H9 (cell line): ENCODE data around the gene EDIL3. TPM values are rescaled to one million over a fixed set of nuclear protein-coding genes. Genes with fewer than 3 reads are reported as not detected.

ENCODE experiments used
- DNase-seq: peaks from one replicate; pipeline ENCODE4 v3.0.0-alpha.2; 2017
- H2AFZ ChIP-seq: one replicate; pipeline ENCODE4 v1.6.1; 2013; ENCODE audit warnings: mild to moderate bottlenecking, low read length, control low read depth, moderate library complexity
- H2AK5ac ChIP-seq: 2 replicates; pipeline ENCODE4 v1.6.1; 2013; ENCODE audit warnings: low read length, control low read depth, mixed read lengths; ENCODE audit not compliant: insufficient read length
- H2BK120ac ChIP-seq: one replicate; pipeline ENCODE4 v1.6.1; 2013; ENCODE audit warnings: low read depth, mild to moderate bottlenecking, low read length, control low read depth, inconsistent platforms; ENCODE audit not compliant: poor library complexity, severe bottlenecking
- H2BK12ac ChIP-seq: 2 replicates; pipeline ENCODE4 v1.6.1; 2013; ENCODE audit warnings: low read length, control low read depth, mixed read lengths, low read depth; ENCODE audit not compliant: insufficient read length
- H2BK15ac ChIP-seq: 2 replicates; pipeline ENCODE4 v1.6.1; 2013; ENCODE audit warnings: low read depth, low read length, control low read depth
- H2BK20ac ChIP-seq: one replicate; pipeline ENCODE4 v1.6.1; 2013; ENCODE audit warnings: low read depth, mild to moderate bottlenecking, low read length, control low read depth, inconsistent platforms; ENCODE audit not compliant: poor library complexity, severe bottlenecking
- H2BK5ac ChIP-seq: 2 replicates; pipeline ENCODE4 v1.6.1; 2013; ENCODE audit warnings: low read length, control low read depth, mixed read lengths; ENCODE audit not compliant: insufficient read length
- H3K14ac ChIP-seq: 2 replicates; pipeline ENCODE4 v1.6.1; 2013; ENCODE audit warnings: low read length, control low read depth; ENCODE audit not compliant: insufficient read depth
- H3K18ac ChIP-seq: 2 replicates; pipeline ENCODE4 v1.6.1; 2013; ENCODE audit warnings: low read depth, mild to moderate bottlenecking, mixed read lengths, low read length, control low read depth; ENCODE audit not compliant: insufficient read length
- H3K23ac ChIP-seq: 2 replicates; pipeline ENCODE4 v1.6.1; 2013; ENCODE audit warnings: low read length, control low read depth, mixed read lengths, low read depth; ENCODE audit not compliant: insufficient read length
- H3K23me2 ChIP-seq: 2 replicates; pipeline ENCODE4 v1.6.1; 2013; ENCODE audit warnings: low read depth, mild to moderate bottlenecking, mixed read lengths, low read length, control low read depth; ENCODE audit not compliant: insufficient read length, poor library complexity, severe bottlenecking
- H3K27ac ChIP-seq: 2 replicates; pipeline ENCODE4 v1.5.1; 2013; ENCODE audit warnings: low read length, control low read depth, mixed read lengths, low read depth; ENCODE audit not compliant: insufficient read length
- H3K27me3 ChIP-seq: 2 replicates; pipeline ENCODE4 v1.6.1; 2013; ENCODE audit warnings: low read length, control low read depth, inconsistent platforms; ENCODE audit not compliant: insufficient read depth
- H3K4ac ChIP-seq: 2 replicates; pipeline ENCODE4 v1.6.1; 2013; ENCODE audit warnings: low read depth, mild to moderate bottlenecking, control low read depth, inconsistent platforms, low read length, moderate library complexity
- H3K4me1 ChIP-seq: 2 replicates; pipeline ENCODE4 v1.6.1; 2013; ENCODE audit warnings: low read length, control low read depth, inconsistent platforms; ENCODE audit not compliant: insufficient read depth
- H3K4me2 ChIP-seq: 2 replicates; pipeline ENCODE4 v1.6.1; 2013; ENCODE audit warnings: low read length, control low read depth, mixed read lengths; ENCODE audit not compliant: insufficient read length, insufficient read depth
- H3K56ac ChIP-seq: 2 replicates; pipeline ENCODE4 v1.6.1; 2013; ENCODE audit warnings: low read depth, mild to moderate bottlenecking, mixed read lengths, low read length, control low read depth; ENCODE audit not compliant: insufficient read length
- H3K79me1 ChIP-seq: 2 replicates; pipeline ENCODE4 v1.6.1; 2013; ENCODE audit warnings: low read depth, mild to moderate bottlenecking, moderate library complexity, low read length, control low read depth, inconsistent platforms; ENCODE audit not compliant: insufficient read depth, poor library complexity, severe bottlenecking
- H3K79me2 ChIP-seq: 2 replicates; pipeline ENCODE4 v1.6.1; 2013; ENCODE audit warnings: low read length, control low read depth, inconsistent platforms; ENCODE audit not compliant: insufficient read depth
- H3K9ac ChIP-seq: 2 replicates; pipeline ENCODE4 v1.6.1; 2013; ENCODE audit warnings: low read length, control low read depth, mixed read lengths; ENCODE audit not compliant: insufficient read length; ENCODE audit errors: extremely low read depth
- H3K9me3 ChIP-seq: one replicate; pipeline ENCODE4 v1.6.1; 2013; ENCODE audit warnings: low read depth, low read length, inconsistent platforms; ENCODE audit not compliant: control insufficient read depth
- H3T11ph ChIP-seq: one replicate; pipeline ENCODE4 v1.6.1; 2013; ENCODE audit warnings: mild to moderate bottlenecking, low read length, control low read depth, inconsistent platforms
- H4K20me1 ChIP-seq: one replicate; pipeline ENCODE4 v1.6.1; 2013; ENCODE audit not compliant: control insufficient read depth, insufficient read length, insufficient read depth
- H4K5ac ChIP-seq: 2 replicates; pipeline ENCODE4 v1.6.1; 2013; ENCODE audit warnings: low read depth, mild to moderate bottlenecking, mixed read lengths, low read length, control low read depth; ENCODE audit not compliant: insufficient read length
- H4K8ac ChIP-seq: replicated peaks from 2 replicates; pipeline ENCODE4 v1.6.1; 2013; ENCODE audit warnings: low read length, control low read depth, mixed read lengths, low read depth; ENCODE audit not compliant: insufficient read length
- H4K91ac ChIP-seq: 2 replicates; pipeline ENCODE4 v1.6.1; 2013; ENCODE audit warnings: low read depth, mild to moderate bottlenecking, moderate library complexity, mixed read lengths, low read length, control low read depth; ENCODE audit not compliant: insufficient read length
- H3K27ac Mint-ChIP-seq, 3 experiments: 2 replicates in 2 of 3; 3 replicates in 1 of 3; pipeline ENCODE4 v1.8.0; 2020 to 2021; ENCODE audit warnings: mixed read lengths in 3 of 3, mild to moderate bottlenecking in 1 of 3, moderate library complexity in 1 of 3
- H3K27me3 Mint-ChIP-seq: 2 replicates; pipeline ENCODE4 v1.8.0; 2021; ENCODE audit warnings: low read depth, mild to moderate bottlenecking, moderate library complexity, mixed read lengths
- H3K36me3 Mint-ChIP-seq, 3 experiments: 2 replicates in 2 of 3; 3 replicates in 1 of 3; pipeline ENCODE4 v1.8.0; 2020 to 2021; ENCODE audit warnings: low read depth in 3 of 3, mixed read lengths in 3 of 3; ENCODE audit not compliant: insufficient read depth in 1 of 3
- H3K4me1 Mint-ChIP-seq, 2 experiments: 2 replicates each; pipeline ENCODE4 v1.8.0; 2020; ENCODE audit warnings: mixed read lengths in 2 of 2
- H3K4me3 Mint-ChIP-seq, 2 experiments: 2 replicates in 1 of 2; 3 replicates in 1 of 2; pipeline ENCODE4 v1.8.0; 2020 to 2021; ENCODE audit warnings: mild to moderate bottlenecking in 2 of 2, mixed read lengths in 2 of 2, moderate library complexity in 1 of 2
- H3K9me3 Mint-ChIP-seq, 2 experiments: 2 replicates in 1 of 2; 3 replicates in 1 of 2; pipeline ENCODE4 v1.8.0; 2020; ENCODE audit warnings: mild to moderate bottlenecking in 2 of 2, mixed read lengths in 2 of 2, moderate library complexity in 1 of 2
- WGBS: extraction: QIAGEN DNeasy Blood & Tissue Kit; methylation state at CpG from one replicate; pipeline ENCODE4 v1.1.7; 2013; ENCODE audit warnings: missing lambda C conversion rate, low lambda C conversion rate, mixed read lengths; ENCODE audit not compliant: insufficient read length; ENCODE audit errors: extremely low coverage; 5-methylcytosine and 5-hydroxymethylcytosine counted together
- total RNA-seq: library from RNA; stranded (reverse); gene quantifications from 2 replicates; pipeline ENCODE4 v1.2.1, GENCODE V29; 2021
- TF ChIP-seq, protein P1 (sequence below): fragments of 200-600 bp; sonication (generic); conservative IDR thresholded peaks from 3 replicates; pipeline ENCODE4 v1.8.0; 2021; ENCODE audit warnings: antibody characterized with exemption, mild to moderate bottlenecking

The EDIL3 gene
- total RNA-seq, 1 experiment from 2014 or later, result 61.9 TPM

DNA sequence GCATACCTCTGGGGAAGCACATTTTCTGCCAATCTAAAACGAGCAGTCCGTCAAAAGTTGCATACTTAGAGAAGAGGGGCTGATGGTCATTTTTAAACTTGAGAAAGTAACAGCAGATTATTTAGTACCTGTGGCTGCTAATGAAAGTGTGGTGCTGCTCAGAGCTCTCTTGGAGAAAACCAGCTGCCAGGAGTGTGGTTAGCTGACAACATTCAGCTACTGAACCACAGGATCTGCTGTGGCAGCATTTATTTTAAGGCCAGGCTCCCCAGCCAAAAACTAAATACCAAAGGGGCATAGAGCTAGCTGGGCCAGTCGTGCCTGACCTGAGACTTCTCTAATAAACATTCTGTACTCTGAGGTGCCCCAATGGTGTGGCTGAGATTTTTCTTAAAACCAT, 203.6 kb downstream of the EDIL3 start:
- Histone ChIP-seq H3K9me3 (no peaks in the 10 kb centered on the region), H3K79me1 (no peaks in the 10 kb centered on the region), H3K18ac (no peak overlapping the region), H4K20me1 (no peaks in the 10 kb centered on the region), H2BK15ac (no peak overlapping the region), H3T11ph (no peak overlapping the region), H3K9ac (no peak overlapping the region), H2BK20ac (no peak overlapping the region), H3K27ac (no peak overlapping the region), H3K79me2 (no peaks in the 10 kb centered on the region), H3K4ac (no peak overlapping the region), H2BK12ac (no peak overlapping the region), H2AFZ (no peak overlapping the region), H3K27me3 (no peaks in the 10 kb centered on the region), H3K14ac (no peak overlapping the region), H2BK120ac (no peak overlapping the region), H3K23me2 (no peaks in the 10 kb centered on the region), H3K4me1 (no peaks in the 10 kb centered on the region), H4K8ac (no peak overlapping the region), H4K91ac (no peak overlapping the region), H3K4me2 (no peak overlapping the region), H2AK5ac (no peak overlapping the region), H3K23ac (no peak overlapping the region), H4K5ac (no peak overlapping the region), H3K56ac (no peak overlapping the region), H2BK5ac (no peak overlapping the region)
- Mint-ChIP-seq H3K27me3 (no peaks in the 10 kb centered on the region), H3K36me3 (no peaks in the 10 kb centered on the region; a peak in 1 of 7 replicates), H3K9me3 (no peaks in the 10 kb centered on the region), H3K4me1 (no peaks in the 10 kb centered on the region), H3K4me3 (no peak overlapping the region), H3K27ac (peak overlapping the region in 1 of 3 experiments; percentile 1; a peak in 3 of 7 replicates)
- DNase-seq, result no peak
- no CpG with 5 or more reads among the region's 3 CpGs for WGBS
- TF ChIP-seq, protein P1, sequence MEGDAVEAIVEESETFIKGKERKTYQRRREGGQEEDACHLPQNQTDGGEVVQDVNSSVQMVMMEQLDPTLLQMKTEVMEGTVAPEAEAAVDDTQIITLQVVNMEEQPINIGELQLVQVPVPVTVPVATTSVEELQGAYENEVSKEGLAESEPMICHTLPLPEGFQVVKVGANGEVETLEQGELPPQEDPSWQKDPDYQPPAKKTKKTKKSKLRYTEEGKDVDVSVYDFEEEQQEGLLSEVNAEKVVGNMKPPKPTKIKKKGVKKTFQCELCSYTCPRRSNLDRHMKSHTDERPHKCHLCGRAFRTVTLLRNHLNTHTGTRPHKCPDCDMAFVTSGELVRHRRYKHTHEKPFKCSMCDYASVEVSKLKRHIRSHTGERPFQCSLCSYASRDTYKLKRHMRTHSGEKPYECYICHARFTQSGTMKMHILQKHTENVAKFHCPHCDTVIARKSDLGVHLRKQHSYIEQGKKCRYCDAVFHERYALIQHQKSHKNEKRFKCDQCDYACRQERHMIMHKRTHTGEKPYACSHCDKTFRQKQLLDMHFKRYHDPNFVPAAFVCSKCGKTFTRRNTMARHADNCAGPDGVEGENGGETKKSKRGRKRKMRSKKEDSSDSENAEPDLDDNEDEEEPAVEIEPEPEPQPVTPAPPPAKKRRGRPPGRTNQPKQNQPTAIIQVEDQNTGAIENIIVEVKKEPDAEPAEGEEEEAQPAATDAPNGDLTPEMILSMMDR, result no peak
